ENCODE measurements around the gene PLLP.
"Not testable (repeated sequence)": the region's sequence is repeated elsewhere in the genome, so short reads cannot be mapped to it uniquely, and the experiment has no call there.

GRCh38 chr16:57267343-57267742, 17.1 kb downstream of the PLLP start:
- not testable (repeated sequence) for TF ChIP-seq EZH2 (IDR thresholded peaks at IDR 0.05); SP1 (IDR thresholded peaks at IDR 0.05; ENCODE audit: low read depth); CTCF (IDR thresholded peaks at IDR 0.05 in 2 of 3, conservative IDR thresholded peaks at IDR 0.05 in 1 of 3; ENCODE audit: borderline replicate concordance in 1 of 3, insufficient read depth in 1 of 3, low read depth in 2 of 3, low read length in 2 of 3); MAX (IDR thresholded peaks at IDR 0.05); ZBTB33 (IDR thresholded peaks at IDR 0.05; ENCODE audit: extremely low read depth, insufficient replicate concordance, low read length)
